Measurements from ENCODE around the gene C22orf23. TPM values are rescaled to one million over a fixed set of nuclear protein-coding genes. Genes with fewer than 3 reads are reported as not detected.

C22orf23 gene
- polyA plus RNA-seq, 3 donors, result 0.16 to 1.6 (median 0.31) TPM

- 83 to 96% (median 91%) methylated on average over 5 of the region's 5 CpGs for WGBS, 3 donors
- H3K27ac ChIP-seq (ENCODE audit: low read depth, low read length), result no peak overlapping the region
Measured at GRCh38 chr22:37916311-37916710, 37.1 kb downstream of the C22orf23 start.

- no peak overlapping the region for H3K27ac ChIP-seq (ENCODE audit: low read depth, low read length)
- 53 to 84% (median 55%) methylated on average over 7 of the region's 7 CpGs for WGBS, 3 donors
Measured at GRCh38 chr22:37913233-37913721, 40.1 kb downstream of the C22orf23 start.

- WGBS, 3 donors, result 79 to 82% (median 81%) methylated on average over 8 of the region's 8 CpGs
- no peak overlapping the region for H3K27ac ChIP-seq (ENCODE audit: low read depth, low read length)
Measured at GRCh38 chr22:37912171-37912570, 41.2 kb downstream of the C22orf23 start.

- WGBS, 3 donors, result 55 to 86% (median 80%) methylated on average over 8 of the region's 8 CpGs
- no peak overlapping the region for H3K27ac ChIP-seq (ENCODE audit: low read depth, low read length)
Measured at GRCh38 chr22:37911697-37912096, 41.7 kb downstream of the C22orf23 start.

- H3K27ac ChIP-seq (ENCODE audit: low read depth, low read length), result no peak overlapping the region
- WGBS, 3 donors, result 69 to 78% (median 72%) methylated on average over 15 of the region's 15 CpGs
Measured at GRCh38 chr22:37910890-37911672, 42.3 kb downstream of the C22orf23 start.

GRCh38 chr22:37909766-37910165 is 43.6 kb downstream of the C22orf23 start:
- 77 to 85% (median 81%) methylated on average over 7 of the region's 7 CpGs for WGBS, 3 donors
- H3K27ac ChIP-seq (ENCODE audit: low read depth, low read length), result no peak overlapping the region

GRCh38 chr22:37907036-37907954 is 46.1 kb downstream of the C22orf23 start:
- whole genome bisulfite sequencing, 3 donors, result 30 to 39% (median 39%) methylated on average over 19 of the region's 19 CpGs
- no peak overlapping the region for H3K27ac ChIP-seq (ENCODE audit: low read depth, low read length)

- peak overlapping the region; percentile 55 for H3K27ac ChIP-seq (ENCODE audit: low read depth, low read length)
- WGBS, 3 donors, result 1% methylated on average over 51 to 75 of the region's 75 CpGs
Measured at GRCh38 chr22:37906364-37907008, 46.9 kb downstream of the C22orf23 start.

- H3K27ac ChIP-seq (ENCODE audit: low read depth, low read length), result peak within 1 kb of the TSS; percentile 55
- WGBS, 3 donors, result 4 to 6% (median 4%) methylated on average over 62 to 90 of the region's 90 CpGs
Measured at GRCh38 chr22:37905534-37906363, 47.7 kb downstream of the C22orf23 start, which contains the start of gene MICALL1. Gene MICALL1 (plus strand): TSS chr22:37906297. CDS start chr22:37906423, 126 bp downstream.

- WGBS, 3 donors, result 54 to 74% (median 55%) methylated on average over 10 of the region's 10 CpGs
- peak overlapping the region; percentile 28 for H3K27ac ChIP-seq (ENCODE audit: low read depth, low read length)
Measured at GRCh38 chr22:37904572-37905533, 48.5 kb downstream of the C22orf23 start.

GRCh38 chr22:37898441-37899181 is 54.8 kb downstream of the C22orf23 start:
- 66 to 77% (median 76%) methylated on average over 9 of the region's 9 CpGs for WGBS, 3 donors
- H3K27ac ChIP-seq (ENCODE audit: low read depth, low read length), result no peak overlapping the region

GRCh38 chr22:37897807-37898206 is 55.6 kb downstream of the C22orf23 start:
- WGBS, 3 donors, result 81 to 92% (median 90%) methylated on average over 2 of the region's 2 CpGs
- H3K27ac ChIP-seq (ENCODE audit: low read depth, low read length), result no peak overlapping the region

- no peak overlapping the region for H3K27ac ChIP-seq (ENCODE audit: low read depth, low read length)
- 45 to 73% (median 68%) methylated on average over 3 of the region's 3 CpGs for WGBS, 3 donors
Measured at GRCh38 chr22:37896939-37897338, 56.5 kb downstream of the C22orf23 start.

GRCh38 chr22:37896181-37896592 is 57.2 kb downstream of the C22orf23 start:
- WGBS, 3 donors, result 28 to 53% (median 28%) methylated on average over 5 of the region's 5 CpGs
- H3K27ac ChIP-seq (ENCODE audit: low read depth, low read length), result no peak overlapping the region

GRCh38 chr22:37894939-37895670 is 58.3 kb downstream of the C22orf23 start:
- 58 to 63% (median 58%) methylated on average over 8 of the region's 8 CpGs for WGBS, 3 donors
- no peak overlapping the region for H3K27ac ChIP-seq (ENCODE audit: low read depth, low read length)
